ENCODE results near the gene ASXL1.
A peak's percentile ranks its signal among the peaks of the same experiment; 100 is the strongest.
"Not testable (repeated sequence)": the region's sequence is repeated elsewhere in the genome, so short reads cannot be mapped to it uniquely, and the experiment has no call there.

The ASXL1 gene

DNA sequence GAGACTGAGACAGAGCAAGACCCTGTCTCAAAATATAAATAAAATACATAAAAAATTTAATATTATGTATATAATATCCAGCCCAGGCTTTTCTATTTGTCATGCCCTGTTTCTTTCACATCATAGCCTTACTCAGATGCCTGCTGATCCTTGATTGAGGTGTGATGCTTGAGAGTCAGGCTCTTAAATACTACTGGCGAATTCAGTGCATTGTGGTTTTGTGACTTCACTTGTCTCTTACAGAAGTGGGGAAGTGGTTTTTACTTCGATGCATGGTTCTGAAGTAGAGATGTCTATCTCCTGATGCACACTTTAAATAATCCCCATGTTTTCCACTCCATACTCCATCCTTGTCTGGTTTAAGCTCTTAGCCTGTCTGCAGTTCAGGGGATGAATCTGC is 29.1 kb downstream of the ASXL1 start:
- Histone ChIP-seq H3K4me3 (ENCODE audit: low read length) (no peak overlapping the region), H3K9ac (ENCODE audit: low read length) (no peak overlapping the region), H3K4me1 (ENCODE audit: control insufficient read depth, insufficient read depth, low read length) (peaks cover 27% of the 10 kb centered on the region), H3K36me3 (ENCODE audit: control insufficient read depth, insufficient read depth, low read length, severe bottlenecking) (peaks cover 15% of the 10 kb centered on the region), H3K27me3 (replicated peaks; ENCODE audit: control insufficient read depth, insufficient read depth, low read length) (no peaks in the 10 kb centered on the region), H3K9me3 (ENCODE audit: control insufficient read depth, low read length) (no peaks in the 10 kb centered on the region)
- no peak for DNase-seq (ENCODE audit: low read depth)

GRCh38 chr20:32391003-32391402 is 32.9 kb downstream of the ASXL1 start:
- DNase-seq (ENCODE audit: low read depth), result no peak

DNA sequence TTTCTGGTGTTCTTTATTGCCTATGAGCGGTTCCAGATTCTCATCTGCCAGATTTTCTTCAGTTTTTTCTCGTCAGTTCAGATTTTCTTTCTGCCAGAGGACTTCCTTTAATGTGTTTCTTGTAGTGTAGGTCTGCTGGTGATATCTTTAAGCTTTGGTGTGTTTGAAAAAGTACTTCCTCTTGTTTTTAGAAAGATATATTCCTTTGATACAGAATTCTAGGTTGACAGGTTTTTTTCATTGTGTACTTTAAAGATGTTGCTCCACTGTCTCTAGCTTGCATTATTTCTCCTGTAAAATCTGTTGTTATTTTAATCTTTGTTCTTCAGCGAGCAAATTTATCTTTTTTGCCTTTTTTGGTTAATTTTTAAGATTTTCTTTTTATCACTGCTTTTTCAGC is 36.9 kb downstream of the ASXL1 start:
- DNase-seq (ENCODE audit: low read depth), result no peak
- H3K27me3 ChIP-seq (replicated peaks; ENCODE audit: control insufficient read depth, insufficient read depth, low read length), result no peaks in the 10 kb centered on the region
- H3K9me3 ChIP-seq (ENCODE audit: control insufficient read depth, low read length), result no peaks in the 10 kb centered on the region
- H3K9ac ChIP-seq (ENCODE audit: low read length), result no peak overlapping the region
- peaks cover 2% of the 10 kb centered on the region for H3K4me1 ChIP-seq (ENCODE audit: control insufficient read depth, insufficient read depth, low read length)
- peaks cover 23% of the 10 kb centered on the region for H3K36me3 ChIP-seq (ENCODE audit: control insufficient read depth, insufficient read depth, low read length, severe bottlenecking)
- no peak overlapping the region for H3K4me3 ChIP-seq (ENCODE audit: low read length)

More at GRCh38 chr20:32391003-32391402, 32.9 kb downstream of the ASXL1 start:
- Histone ChIP-seq H3K27me3 (replicated peaks; ENCODE audit: control insufficient read depth, insufficient read depth, low read length) (no peaks in the 10 kb centered on the region), H3K9me3 (ENCODE audit: control insufficient read depth, low read length) (no peaks in the 10 kb centered on the region), H3K9ac (ENCODE audit: low read length) (no peak overlapping the region), H3K4me1 (ENCODE audit: control insufficient read depth, insufficient read depth, low read length) (peaks cover 10% of the 10 kb centered on the region), H3K4me3 (ENCODE audit: low read length) (no peak overlapping the region), H3K36me3 (ENCODE audit: control insufficient read depth, insufficient read depth, low read length, severe bottlenecking) (peaks cover 23% of the 10 kb centered on the region)

DNA sequence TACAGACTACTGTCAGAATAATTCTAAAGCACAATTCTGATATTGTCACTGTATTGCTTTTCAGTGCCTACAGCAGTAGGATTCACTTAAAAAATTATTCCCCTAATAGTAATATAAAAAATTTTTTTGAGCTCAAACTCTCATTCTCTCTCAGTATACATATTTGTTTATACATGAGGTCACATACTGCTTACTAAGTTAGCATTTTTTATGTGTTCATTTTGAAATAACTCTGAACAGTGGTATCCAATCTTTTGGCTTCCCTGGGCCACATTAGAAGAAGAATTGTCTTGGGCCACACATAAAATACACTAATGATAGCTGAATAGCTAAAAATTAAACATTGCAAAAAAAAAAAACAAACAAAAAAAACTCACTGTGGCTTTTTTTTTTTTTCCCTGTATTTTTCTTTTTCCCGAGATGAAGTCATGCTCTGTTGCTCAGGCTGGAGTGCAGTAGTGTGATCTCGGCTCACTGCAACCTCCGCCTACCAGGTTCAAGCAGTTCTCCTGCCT is 38.6 kb downstream of the ASXL1 start:
- DNase-seq (ENCODE audit: low read depth), result peak; percentile 57
- Histone ChIP-seq H3K27me3 (replicated peaks; ENCODE audit: control insufficient read depth, insufficient read depth, low read length) (no peaks in the 10 kb centered on the region), H3K9me3 (ENCODE audit: control insufficient read depth, low read length) (no peaks in the 10 kb centered on the region), H3K9ac (ENCODE audit: low read length) (no peak overlapping the region), H3K4me1 (ENCODE audit: control insufficient read depth, insufficient read depth, low read length) (peaks cover 2% of the 10 kb centered on the region), H3K36me3 (ENCODE audit: control insufficient read depth, insufficient read depth, low read length, severe bottlenecking) (peaks cover 16% of the 10 kb centered on the region), H3K4me3 (ENCODE audit: low read length) (no peak overlapping the region)

DNA sequence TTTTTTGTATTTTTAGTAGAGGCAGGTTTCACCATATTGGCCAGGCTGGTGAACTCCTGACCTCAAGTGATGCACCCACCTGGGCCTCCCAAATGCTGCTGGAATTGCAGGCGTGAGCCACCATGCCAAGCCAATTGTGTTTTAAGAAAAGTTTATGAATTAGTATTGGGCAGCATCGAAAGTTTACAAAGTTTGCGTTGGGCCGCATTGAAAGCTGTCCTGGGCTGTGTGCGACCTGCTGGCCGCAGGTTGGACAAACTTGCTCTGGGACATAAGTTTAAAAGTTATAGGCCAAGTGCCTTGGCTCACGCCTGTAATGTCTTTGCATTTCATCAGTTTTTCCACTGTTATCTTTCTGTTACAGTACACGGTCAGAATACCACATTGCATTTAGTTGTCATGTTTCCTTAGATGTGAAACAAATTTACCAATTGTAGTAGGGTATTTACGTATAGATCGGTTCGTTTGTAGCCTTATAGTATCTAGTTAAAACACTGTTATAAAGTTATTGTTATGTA is 39.5 kb downstream of the ASXL1 start:
- no peak overlapping the region for H3K9ac ChIP-seq (ENCODE audit: low read length)
- no peaks in the 10 kb centered on the region for H3K9me3 ChIP-seq (ENCODE audit: control insufficient read depth, low read length)
- no peak overlapping the region for H3K4me3 ChIP-seq (ENCODE audit: low read length)
- peaks cover 25% of the 10 kb centered on the region for H3K36me3 ChIP-seq (ENCODE audit: control insufficient read depth, insufficient read depth, low read length, severe bottlenecking)
- DNase-seq (ENCODE audit: low read depth), result no peak
- H3K27me3 ChIP-seq (replicated peaks; ENCODE audit: control insufficient read depth, insufficient read depth, low read length), result no peaks in the 10 kb centered on the region
- H3K4me1 ChIP-seq (ENCODE audit: control insufficient read depth, insufficient read depth, low read length), result peaks cover 2% of the 10 kb centered on the region

DNA sequence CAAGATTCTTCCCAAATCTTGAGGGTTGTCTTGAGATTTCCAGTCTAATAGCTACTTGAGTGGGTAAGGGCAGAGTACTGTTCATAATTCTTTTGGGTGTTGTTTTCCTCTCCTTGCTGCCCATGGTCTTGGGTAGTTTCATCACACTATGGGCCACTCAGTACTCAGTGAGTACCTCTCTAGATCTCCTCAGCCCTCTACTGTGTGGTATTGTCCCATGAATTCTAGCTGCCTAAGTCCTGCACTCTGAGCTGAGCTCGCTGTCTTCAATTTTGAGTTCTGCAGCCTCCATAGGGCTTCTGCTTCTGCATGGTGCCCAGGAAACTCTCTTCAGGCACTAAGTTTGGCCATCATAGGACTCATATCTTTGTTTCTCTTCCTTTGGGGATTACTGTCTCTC is 42.3 kb downstream of the ASXL1 start:
- H3K9ac ChIP-seq (ENCODE audit: low read length), result no peak overlapping the region
- peaks cover 12% of the 10 kb centered on the region for H3K36me3 ChIP-seq (ENCODE audit: control insufficient read depth, insufficient read depth, low read length, severe bottlenecking)
- no peak for DNase-seq (ENCODE audit: low read depth)
- H3K4me1 ChIP-seq (ENCODE audit: control insufficient read depth, insufficient read depth, low read length), result peaks cover 2% of the 10 kb centered on the region
- no peaks in the 10 kb centered on the region for H3K9me3 ChIP-seq (ENCODE audit: control insufficient read depth, low read length)
- no peak overlapping the region for H3K4me3 ChIP-seq (ENCODE audit: low read length)
- H3K27me3 ChIP-seq (replicated peaks; ENCODE audit: control insufficient read depth, insufficient read depth, low read length), result no peaks in the 10 kb centered on the region

GRCh38 chr20:32404017-32404416 is 45.9 kb downstream of the ASXL1 start:
- DNase-seq (ENCODE audit: low read depth), result no peak
- Histone ChIP-seq H3K4me1 (ENCODE audit: control insufficient read depth, insufficient read depth, low read length) (no peaks in the 10 kb centered on the region), H3K36me3 (ENCODE audit: control insufficient read depth, insufficient read depth, low read length, severe bottlenecking) (peaks cover 22% of the 10 kb centered on the region), H3K9ac (ENCODE audit: low read length) (no peak overlapping the region), H3K27me3 (replicated peaks; ENCODE audit: control insufficient read depth, insufficient read depth, low read length) (no peaks in the 10 kb centered on the region), H3K9me3 (ENCODE audit: control insufficient read depth, low read length) (no peaks in the 10 kb centered on the region), H3K4me3 (ENCODE audit: low read length) (no peak overlapping the region)

- Histone ChIP-seq H3K36me3 (ENCODE audit: control insufficient read depth, insufficient read depth, low read length, severe bottlenecking) (peaks cover 20% of the 10 kb centered on the region), H3K4me1 (ENCODE audit: control insufficient read depth, insufficient read depth, low read length) (no peaks in the 10 kb centered on the region), H3K9me3 (ENCODE audit: control insufficient read depth, low read length) (no peaks in the 10 kb centered on the region), H3K4me3 (ENCODE audit: low read length) (no peak overlapping the region), H3K9ac (ENCODE audit: low read length) (no peak overlapping the region), H3K27me3 (replicated peaks; ENCODE audit: control insufficient read depth, insufficient read depth, low read length) (no peaks in the 10 kb centered on the region)
- DNase-seq (ENCODE audit: low read depth), result no peak
These were observed 48.6 kb downstream of the ASXL1 start for GRCh38 chr20:32406701-32407100.

DNA sequence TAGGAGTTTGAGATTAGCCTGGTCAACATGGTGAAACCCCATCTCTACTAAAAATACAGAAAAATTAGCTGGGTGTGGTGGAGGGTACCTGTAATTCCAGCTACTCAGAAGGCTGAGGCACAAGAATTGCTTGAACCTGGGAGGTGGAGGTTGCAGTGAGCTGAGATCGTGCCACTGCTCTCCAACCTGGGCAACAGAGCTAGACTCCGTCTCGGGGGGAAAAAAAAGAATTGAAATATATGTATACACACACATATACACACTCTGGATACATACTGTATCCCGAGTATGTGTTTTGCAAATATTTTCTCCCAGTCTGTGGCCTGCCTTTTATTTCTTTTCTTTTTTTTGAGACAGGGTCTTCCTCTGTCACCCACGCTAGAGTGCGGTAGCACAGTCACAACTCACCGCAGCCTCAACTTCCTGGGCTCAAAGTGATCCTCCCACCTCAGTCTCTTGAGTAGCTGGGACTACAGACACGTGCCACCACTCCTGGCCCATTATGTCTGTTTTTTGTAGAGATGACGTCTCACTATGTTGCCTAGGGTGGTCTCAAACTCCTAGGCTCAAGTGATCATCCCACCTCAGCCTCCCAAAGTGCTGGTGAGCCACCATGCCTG is 49.1 kb downstream of the ASXL1 start:
- DNase-seq (ENCODE audit: low read depth); H3K4me3 ChIP-seq (ENCODE audit: low read length); H3K27me3 ChIP-seq (replicated peaks; ENCODE audit: control insufficient read depth, insufficient read depth, low read length); H3K9me3 ChIP-seq (ENCODE audit: control insufficient read depth, low read length); H3K4me1 ChIP-seq (ENCODE audit: control insufficient read depth, insufficient read depth, low read length); H3K9ac ChIP-seq (ENCODE audit: low read length): not testable (repeated sequence)
- peaks cover 14% of the 10 kb centered on the region for H3K36me3 ChIP-seq (ENCODE audit: control insufficient read depth, insufficient read depth, low read length, severe bottlenecking)

DNA sequence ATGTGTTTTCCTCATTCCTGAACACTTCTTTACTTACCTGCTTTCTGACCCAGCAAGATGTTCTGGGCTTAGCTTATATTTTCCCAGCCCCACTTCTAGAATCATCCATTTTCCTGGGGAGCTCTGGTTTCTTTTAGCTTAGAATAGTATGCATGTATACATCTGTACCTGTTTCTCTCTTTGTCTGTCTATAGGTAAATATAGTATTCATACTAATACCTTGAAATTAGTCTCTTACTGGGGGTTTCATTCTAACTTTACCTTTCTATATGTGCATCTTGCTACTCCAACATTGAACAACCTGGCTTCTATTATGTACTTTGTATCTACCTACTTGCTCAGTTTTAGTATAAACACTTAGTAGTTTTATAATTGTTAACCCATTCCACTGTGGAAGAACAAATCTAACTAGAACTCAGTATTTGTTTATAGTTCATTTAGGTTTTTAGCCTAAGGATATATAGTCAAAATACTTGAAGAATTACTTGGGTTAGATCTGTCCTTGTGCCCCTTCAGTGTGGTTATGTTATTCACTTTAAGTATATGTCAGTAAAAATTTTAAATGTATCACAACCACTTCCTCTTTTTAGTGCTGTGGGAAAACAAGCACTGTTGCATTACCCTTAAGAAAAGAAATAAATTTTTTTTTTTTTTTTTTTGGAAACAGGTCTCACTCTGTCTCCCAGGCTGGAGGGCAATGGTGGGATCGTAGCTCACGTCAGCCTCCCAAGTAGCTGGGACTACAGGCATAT is 54.0 kb downstream of the ASXL1 start:
- Histone ChIP-seq H3K36me3 (ENCODE audit: control insufficient read depth, insufficient read depth, low read length, severe bottlenecking) (peaks cover 4% of the 10 kb centered on the region), H3K27me3 (replicated peaks; ENCODE audit: control insufficient read depth, insufficient read depth, low read length) (no peaks in the 10 kb centered on the region), H3K4me1 (ENCODE audit: control insufficient read depth, insufficient read depth, low read length) (no peaks in the 10 kb centered on the region), H3K9ac (ENCODE audit: low read length) (no peak overlapping the region), H3K9me3 (ENCODE audit: control insufficient read depth, low read length) (no peaks in the 10 kb centered on the region), H3K4me3 (ENCODE audit: low read length) (no peak overlapping the region)
- DNase-seq (ENCODE audit: low read depth), result no peak

GRCh38 chr20:32415494-32415893 is 57.4 kb downstream of the ASXL1 start:
- no peak overlapping the region for H3K9ac ChIP-seq (ENCODE audit: low read length)
- H3K4me3 ChIP-seq (ENCODE audit: low read length), result no peak overlapping the region
- no peaks in the 10 kb centered on the region for H3K9me3 ChIP-seq (ENCODE audit: control insufficient read depth, low read length)
- H3K4me1 ChIP-seq (ENCODE audit: control insufficient read depth, insufficient read depth, low read length), result no peaks in the 10 kb centered on the region
- no peaks in the 10 kb centered on the region for H3K27me3 ChIP-seq (replicated peaks; ENCODE audit: control insufficient read depth, insufficient read depth, low read length)
- DNase-seq (ENCODE audit: low read depth), result no peak
- no peaks in the 10 kb centered on the region for H3K36me3 ChIP-seq (ENCODE audit: control insufficient read depth, insufficient read depth, low read length, severe bottlenecking)
